Esophagus muscularis mucosa (tissue), 3 donors: ENCODE results near the gene SLC7A8.

Experiments
- CTCF ChIP-seq, 3 experiments: fragments of 200-600 bp in 2 of 3; fragments of 450-650 bp in 1 of 3; sonication (generic) in 2 of 3; IDR thresholded peaks; one replicate each; pipeline ENCODE4 v1.5.1; 2017 to 2019; ENCODE audit warnings: antibody characterized with exemption in 3 of 3, mild to moderate bottlenecking in 2 of 3, moderate library complexity in 1 of 3
- POLR2A ChIP-seq: fragments of 450-650 bp; IDR thresholded peaks from one replicate; pipeline ENCODE4 v1.6.1; 2017; ENCODE audit warnings: antibody characterized with exemption, moderate library complexity, mild to moderate bottlenecking, low read depth
- POLR2AphosphoS5 ChIP-seq, 2 donors: sonication (generic); formaldehyde crosslinking; IDR thresholded peaks; one replicate each; pipeline ENCODE4 v1.6.1; 2017; ENCODE audit warnings: antibody characterized with exemption in 2 of 2

- TF ChIP-seq CTCF (IDR thresholded peaks at IDR 0.05): no peak
- TF ChIP-seq POLR2AphosphoS5 (IDR thresholded peaks at IDR 0.05): no peak
- no peak for TF ChIP-seq POLR2A
Measured at GRCh38 chr14:23103581-23103980, 79.9 kb downstream of the SLC7A8 start.
